ENCODE results near the gene DPYSL5.
"Not testable (repeated sequence)": the region's sequence is repeated elsewhere in the genome, so short reads cannot be mapped to it uniquely, and the experiment has no call there.

Gene DPYSL5

DNA sequence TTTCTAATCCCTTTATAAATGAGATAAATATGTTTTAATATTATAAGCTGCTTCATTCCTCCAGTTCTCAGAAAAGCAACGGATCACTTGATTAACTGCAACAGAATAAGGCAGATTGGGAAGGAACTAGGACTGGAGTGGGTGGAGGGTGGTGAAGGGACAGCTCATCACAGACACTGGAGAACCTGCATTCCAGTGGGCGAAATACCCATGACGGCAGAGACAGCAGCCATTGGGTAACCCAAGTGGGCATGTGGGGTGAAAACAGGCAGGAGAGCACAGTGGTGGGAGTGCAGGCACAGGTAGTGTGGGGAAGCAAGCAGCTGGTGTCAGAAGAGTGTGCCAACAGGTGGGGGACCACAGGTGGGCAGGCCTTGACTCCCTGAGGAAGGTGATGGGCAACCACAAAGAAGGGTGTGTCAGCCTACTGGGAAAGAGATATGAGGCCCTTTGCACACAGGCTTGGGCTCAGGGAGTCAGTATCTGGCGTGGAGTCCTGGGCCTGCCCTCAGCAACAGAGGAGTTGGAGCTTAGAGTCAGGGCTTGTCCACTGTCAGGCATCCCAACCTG is 27.2 kb downstream of the DPYSL5 start:
- Mint-ChIP-seq H3K4me1 (ENCODE audit: low read depth) (peaks cover 8% of the 10 kb centered on the region), H3K9me3 (no peaks in the 10 kb centered on the region), H3K27me3 (peaks cover 7% of the 10 kb centered on the region), H3K4me3 (no peak overlapping the region), H3K36me3 (ENCODE audit: low read depth) (no peaks in the 10 kb centered on the region), H3K27ac (no peak overlapping the region)
- intact Hi-C loops (cut with micrococcal nuclease) = no loop called here

DNA sequence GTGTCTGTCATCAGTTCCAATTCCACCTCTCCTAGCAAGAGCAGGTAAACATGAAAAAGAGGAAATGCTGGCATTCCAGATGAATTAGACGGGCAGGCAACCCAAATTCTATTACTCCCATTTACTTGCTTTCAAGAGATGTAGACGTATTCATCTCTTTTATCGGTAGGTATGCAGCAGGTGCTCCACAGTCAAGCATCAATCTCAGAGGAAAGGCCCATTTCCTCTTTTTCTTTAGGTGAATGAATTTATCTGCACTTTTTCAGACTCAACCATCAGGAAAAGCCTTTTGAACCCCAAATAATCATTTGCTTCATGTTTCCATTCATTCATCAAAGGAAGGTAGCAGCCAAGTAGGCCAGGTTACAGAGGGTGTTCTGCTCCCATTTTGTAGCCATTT is 27.9 kb downstream of the DPYSL5 start:
- intact Hi-C loops (cut with micrococcal nuclease) = no loop called here
- Mint-ChIP-seq H3K27ac (no peak overlapping the region), H3K36me3 (ENCODE audit: low read depth) (no peaks in the 10 kb centered on the region), H3K4me1 (ENCODE audit: low read depth) (peaks cover 15% of the 10 kb centered on the region), H3K9me3 (no peaks in the 10 kb centered on the region), H3K4me3 (no peak overlapping the region), H3K27me3 (peaks cover 12% of the 10 kb centered on the region)

DNA sequence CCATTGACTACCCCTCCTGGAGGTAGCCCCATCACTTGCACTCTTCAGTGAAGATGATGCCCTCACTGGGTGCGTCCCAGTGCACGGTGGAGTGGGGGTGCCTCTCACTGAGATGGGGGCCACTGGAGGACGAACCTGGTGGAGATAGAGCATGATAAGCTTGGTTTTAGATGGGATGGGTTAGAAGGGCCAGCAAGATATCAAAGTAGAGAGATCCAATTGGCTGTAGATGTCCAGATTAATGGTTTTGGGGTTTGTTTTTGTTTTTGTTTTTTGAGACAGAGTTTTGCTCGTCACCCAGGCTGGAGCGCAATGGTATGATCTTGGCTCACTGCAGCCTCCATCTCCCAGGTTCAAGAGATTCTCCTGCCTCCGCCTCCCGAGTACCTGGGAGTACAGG is 28.3 kb downstream of the DPYSL5 start:
- Mint-ChIP-seq H3K27ac (no peak overlapping the region), H3K36me3 (ENCODE audit: low read depth) (no peaks in the 10 kb centered on the region), H3K4me1 (ENCODE audit: low read depth) (peaks cover 19% of the 10 kb centered on the region), H3K27me3 (peaks cover 12% of the 10 kb centered on the region), H3K9me3 (no peaks in the 10 kb centered on the region), H3K4me3 (no peak overlapping the region)
- intact Hi-C loops (cut with micrococcal nuclease) = no loop called here

DNA sequence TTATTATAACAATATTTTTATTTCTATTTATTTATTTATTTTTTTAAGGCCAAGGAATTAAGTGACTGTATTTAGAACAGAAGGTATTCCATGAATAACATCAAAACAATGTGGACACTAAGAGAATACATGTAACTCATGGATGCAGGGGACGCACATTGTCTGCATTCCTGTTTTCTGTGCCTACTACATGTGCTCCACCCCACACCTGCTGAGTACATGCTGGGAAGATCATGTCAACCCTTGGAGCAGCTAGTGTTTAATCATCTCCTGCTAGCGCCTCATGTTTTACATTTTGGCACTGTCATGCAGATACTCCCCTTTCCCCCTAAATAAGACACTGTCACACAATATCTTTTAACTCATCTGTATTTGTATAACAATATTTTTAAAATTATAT is 29.3 kb downstream of the DPYSL5 start:
- peaks cover 12% of the 10 kb centered on the region for H3K27me3 Mint-ChIP-seq

DNA sequence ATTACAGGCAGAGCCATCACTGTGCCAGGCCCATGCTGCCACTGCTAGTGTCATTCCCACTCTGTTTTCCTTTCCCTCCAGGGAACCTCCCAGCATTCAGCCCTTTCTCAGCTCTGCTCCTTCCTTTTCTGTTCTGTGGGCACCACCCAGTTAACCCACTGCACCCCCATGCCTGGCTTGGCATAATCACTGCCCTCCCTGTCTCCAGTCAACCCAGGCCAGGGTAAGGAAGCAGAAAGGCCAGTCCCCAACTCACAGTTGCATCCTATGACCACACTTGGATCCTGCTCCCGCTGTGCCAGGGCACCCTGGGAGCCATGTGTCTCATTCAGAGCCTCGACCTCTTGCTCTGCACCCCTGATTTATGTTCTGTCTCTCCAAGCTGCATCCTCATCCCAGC is 32.2 kb downstream of the DPYSL5 start:
- intact Hi-C loops (cut with micrococcal nuclease) = no loop called here

More for the DNA sequence above, 29.3 kb downstream of the DPYSL5 start:
- Mint-ChIP-seq H3K4me1 (ENCODE audit: low read depth) (peaks cover 23% of the 10 kb centered on the region), H3K36me3 (ENCODE audit: low read depth) (no peaks in the 10 kb centered on the region), H3K4me3 (no peak overlapping the region), H3K27ac (no peak overlapping the region), H3K9me3 (no peaks in the 10 kb centered on the region)
- intact Hi-C loops (cut with micrococcal nuclease) = no loop called here

DNA sequence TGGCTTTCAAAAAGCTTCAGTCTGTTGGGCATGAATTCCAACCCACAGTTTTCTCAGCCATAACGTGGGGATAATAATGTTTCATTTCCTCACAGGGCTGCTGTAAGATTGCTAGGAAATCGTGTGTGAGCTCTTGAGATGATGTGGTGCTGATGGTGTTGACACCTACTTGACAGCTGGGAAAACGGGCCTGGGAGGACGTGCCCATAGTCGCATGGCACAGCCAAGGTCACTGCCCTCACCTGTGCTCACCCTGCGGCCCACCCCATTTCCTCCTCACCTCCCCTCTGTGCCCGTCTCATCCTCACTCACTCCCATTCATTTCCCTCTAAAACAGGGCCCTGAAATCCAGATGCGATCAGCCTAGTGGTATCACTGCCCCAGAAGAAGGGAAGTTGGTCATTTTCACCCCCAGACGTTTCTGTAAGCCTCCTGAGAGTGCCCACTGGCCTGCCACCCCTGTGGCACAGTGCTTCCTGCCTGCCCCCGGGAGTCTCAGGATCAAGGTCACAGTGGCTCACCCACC is 33.0 kb downstream of the DPYSL5 start:
- Mint-ChIP-seq H3K4me1 (ENCODE audit: low read depth) (peaks cover 25% of the 10 kb centered on the region), H3K27me3 (peaks cover 7% of the 10 kb centered on the region), H3K9me3 (no peaks in the 10 kb centered on the region), H3K27ac (no peak overlapping the region), H3K4me3 (no peak overlapping the region), H3K36me3 (ENCODE audit: low read depth) (no peaks in the 10 kb centered on the region)
- intact Hi-C loops (cut with micrococcal nuclease) = no loop called here

More for the DNA sequence above, 32.2 kb downstream of the DPYSL5 start:
- Mint-ChIP-seq H3K9me3 (no peaks in the 10 kb centered on the region), H3K27ac (no peak overlapping the region), H3K4me3 (no peak overlapping the region), H3K4me1 (ENCODE audit: low read depth) (peaks cover 21% of the 10 kb centered on the region), H3K27me3 (peaks cover 9% of the 10 kb centered on the region), H3K36me3 (ENCODE audit: low read depth) (no peaks in the 10 kb centered on the region)

DNA sequence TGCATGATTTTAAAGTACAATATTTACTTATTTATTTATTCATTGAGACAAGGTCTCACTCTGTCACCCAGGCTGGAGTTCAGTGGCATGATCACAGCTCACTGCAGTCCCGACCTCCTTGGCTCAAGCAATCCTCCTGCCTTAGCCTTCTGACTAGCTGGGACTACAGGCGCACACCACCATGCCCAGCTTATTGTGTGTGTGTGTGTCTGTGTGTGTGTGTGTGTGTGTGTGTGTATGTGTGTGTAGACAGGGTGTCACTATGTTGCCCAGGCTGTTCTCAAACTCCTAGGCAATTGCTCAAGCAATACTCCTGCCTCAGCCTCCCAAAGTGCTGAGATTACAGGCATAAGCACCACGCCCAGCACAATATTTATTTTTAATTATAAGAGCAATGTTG is 34.3 kb downstream of the DPYSL5 start:
- H3K4me1 Mint-ChIP-seq (ENCODE audit: low read depth) = peaks cover 35% of the 10 kb centered on the region
- H3K4me3 Mint-ChIP-seq; H3K27me3 Mint-ChIP-seq; intact Hi-C loops (cut with micrococcal nuclease); H3K9me3 Mint-ChIP-seq; H3K36me3 Mint-ChIP-seq (ENCODE audit: low read depth); H3K27ac Mint-ChIP-seq: not testable (repeated sequence)

DNA sequence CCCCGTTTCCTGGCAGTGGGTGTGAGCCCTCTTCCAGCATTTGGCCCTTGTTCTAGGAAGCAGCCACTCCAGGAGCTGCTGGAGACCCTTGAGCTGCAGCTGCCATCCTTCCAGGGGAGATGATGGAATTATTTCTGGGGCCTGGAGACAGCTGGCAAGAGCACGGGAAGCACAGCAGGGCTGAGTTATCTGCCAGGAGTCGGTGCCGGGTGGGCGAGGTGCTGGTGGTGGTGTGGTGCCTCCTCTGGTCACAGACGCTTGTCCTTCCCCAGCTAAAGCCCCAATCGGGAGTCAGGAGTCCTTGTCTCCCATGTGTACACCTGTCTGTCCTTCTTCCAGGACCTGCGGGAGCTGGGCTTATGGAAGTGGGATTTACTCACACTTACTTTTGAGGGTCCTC is 36.0 kb downstream of the DPYSL5 start:
- H3K4me1 Mint-ChIP-seq (ENCODE audit: low read depth) = peaks cover 45% of the 10 kb centered on the region
- no peaks in the 10 kb centered on the region for H3K9me3 Mint-ChIP-seq
- H3K36me3 Mint-ChIP-seq (ENCODE audit: low read depth) = no peaks in the 10 kb centered on the region
- no peak overlapping the region for H3K27ac Mint-ChIP-seq
- H3K4me3 Mint-ChIP-seq = no peak overlapping the region
- peaks cover 6% of the 10 kb centered on the region for H3K27me3 Mint-ChIP-seq
- intact Hi-C loops (cut with micrococcal nuclease) = no loop called here

DNA sequence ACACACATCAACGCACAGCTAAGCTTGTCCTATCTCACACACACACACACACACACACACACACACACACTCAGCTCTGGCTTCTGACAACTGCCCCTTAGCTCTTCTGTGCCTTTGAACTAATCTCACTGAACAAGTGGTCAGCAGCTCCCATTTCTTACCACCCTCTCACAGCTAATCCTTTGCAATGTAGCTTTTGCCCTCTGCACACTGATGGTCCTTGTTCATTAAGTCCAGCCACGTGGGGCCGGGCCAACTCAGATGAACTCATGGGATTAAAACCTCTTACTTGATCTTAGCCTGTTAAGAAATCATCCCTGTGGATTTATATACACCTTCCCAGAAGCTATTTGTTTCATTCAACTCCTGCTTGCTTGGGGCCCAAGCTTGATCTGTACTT is 36.6 kb downstream of the DPYSL5 start:
- H3K36me3 Mint-ChIP-seq (ENCODE audit: low read depth) = no peaks in the 10 kb centered on the region
- H3K4me1 Mint-ChIP-seq (ENCODE audit: low read depth) = peaks cover 45% of the 10 kb centered on the region
- H3K27ac Mint-ChIP-seq = no peak overlapping the region
- H3K9me3 Mint-ChIP-seq = no peaks in the 10 kb centered on the region
- H3K4me3 Mint-ChIP-seq = no peak overlapping the region
- peaks cover 6% of the 10 kb centered on the region for H3K27me3 Mint-ChIP-seq
- intact Hi-C loops (cut with micrococcal nuclease) = no loop called here

DNA sequence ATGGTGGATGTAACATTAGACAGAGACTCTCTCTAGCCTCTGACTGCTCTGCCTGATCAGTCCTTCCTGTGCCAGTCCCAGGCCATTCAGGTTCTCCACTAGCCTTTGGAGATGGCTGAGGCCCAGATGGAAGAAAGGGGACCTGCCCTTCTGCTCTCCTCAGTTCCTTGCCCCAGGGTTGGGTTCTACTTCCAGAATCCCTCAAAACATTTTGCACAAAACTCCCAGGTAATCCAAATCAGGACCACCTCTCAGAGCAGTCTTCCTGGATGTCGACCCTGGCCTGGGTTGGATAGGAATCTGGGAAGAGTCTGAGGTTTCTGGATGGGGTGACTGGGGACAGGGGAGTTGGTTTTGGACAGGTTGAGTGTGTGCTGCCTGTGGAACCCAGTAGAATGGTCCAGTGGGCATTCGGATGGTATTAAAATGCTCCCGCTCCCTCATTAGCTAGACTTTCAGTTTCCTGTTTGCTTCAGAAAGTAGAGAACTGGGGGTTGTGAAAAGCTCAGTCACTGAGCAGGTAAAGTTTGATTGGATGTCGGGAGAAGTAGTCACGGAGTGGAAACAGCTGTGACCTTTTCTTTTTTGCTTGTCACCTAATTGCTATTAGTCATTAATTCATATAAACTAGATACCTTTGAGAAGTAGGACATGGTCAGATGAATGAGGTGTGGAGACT is 37.9 kb downstream of the DPYSL5 start:
- no peak overlapping the region for H3K4me3 Mint-ChIP-seq
- no peaks in the 10 kb centered on the region for H3K36me3 Mint-ChIP-seq (ENCODE audit: low read depth)
- no peaks in the 10 kb centered on the region for H3K9me3 Mint-ChIP-seq
- H3K27me3 Mint-ChIP-seq = no peaks in the 10 kb centered on the region
- peaks cover 37% of the 10 kb centered on the region for H3K4me1 Mint-ChIP-seq (ENCODE audit: low read depth)
- no peak overlapping the region for H3K27ac Mint-ChIP-seq
- intact Hi-C loops (cut with micrococcal nuclease) = no loop called here

DNA sequence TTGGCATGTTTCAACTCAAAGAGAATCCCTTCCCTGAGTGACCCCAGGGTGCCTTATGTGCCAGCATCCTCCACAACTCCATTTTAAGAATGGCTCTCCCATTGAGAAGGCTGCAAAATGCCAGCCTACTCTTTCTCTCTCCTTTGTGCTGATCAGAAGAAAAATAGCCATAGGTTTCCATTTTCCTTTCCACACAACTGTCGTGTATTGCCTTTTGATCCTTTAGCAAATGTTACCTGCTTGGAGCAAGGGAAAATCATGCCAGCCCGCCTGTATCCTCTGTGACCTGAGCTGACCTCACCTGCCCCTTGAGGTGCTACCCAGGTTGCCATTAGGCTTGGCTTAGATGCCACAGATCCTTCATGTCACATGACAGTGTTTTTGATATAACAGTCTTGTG is 38.8 kb downstream of the DPYSL5 start:
- no peaks in the 10 kb centered on the region for H3K27me3 Mint-ChIP-seq
- intact Hi-C loops (cut with micrococcal nuclease) = no loop called here
- no peak overlapping the region for H3K27ac Mint-ChIP-seq
- no peaks in the 10 kb centered on the region for H3K9me3 Mint-ChIP-seq
- H3K36me3 Mint-ChIP-seq (ENCODE audit: low read depth) = no peaks in the 10 kb centered on the region
- no peak overlapping the region for H3K4me3 Mint-ChIP-seq
- peaks cover 29% of the 10 kb centered on the region for H3K4me1 Mint-ChIP-seq (ENCODE audit: low read depth)

DNA sequence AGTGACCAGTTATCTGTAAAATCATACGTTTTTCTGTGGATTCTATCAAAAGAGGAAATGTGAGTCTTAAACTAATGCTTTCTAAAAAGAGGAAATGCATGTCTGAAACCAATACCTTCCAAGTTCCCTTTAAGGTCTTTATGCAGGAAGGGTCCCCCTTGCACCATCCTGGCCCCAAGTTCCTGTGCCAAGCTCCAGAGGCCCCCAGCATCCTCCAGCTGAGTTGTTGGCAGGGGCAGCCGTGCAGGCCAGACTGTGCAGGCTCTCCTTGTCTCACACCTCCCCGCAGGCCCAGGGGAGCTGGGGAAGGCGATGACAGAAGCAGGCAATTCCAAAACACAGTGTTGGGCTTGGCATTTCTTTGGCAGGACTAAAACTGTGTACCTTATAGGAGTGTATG is 39.2 kb downstream of the DPYSL5 start:
- intact Hi-C loops (cut with micrococcal nuclease) = no loop called here
- Mint-ChIP-seq H3K27ac (no peak overlapping the region), H3K9me3 (no peaks in the 10 kb centered on the region), H3K36me3 (ENCODE audit: low read depth) (no peaks in the 10 kb centered on the region), H3K4me3 (no peak overlapping the region), H3K4me1 (ENCODE audit: low read depth) (peaks cover 29% of the 10 kb centered on the region), H3K27me3 (no peaks in the 10 kb centered on the region)

DNA sequence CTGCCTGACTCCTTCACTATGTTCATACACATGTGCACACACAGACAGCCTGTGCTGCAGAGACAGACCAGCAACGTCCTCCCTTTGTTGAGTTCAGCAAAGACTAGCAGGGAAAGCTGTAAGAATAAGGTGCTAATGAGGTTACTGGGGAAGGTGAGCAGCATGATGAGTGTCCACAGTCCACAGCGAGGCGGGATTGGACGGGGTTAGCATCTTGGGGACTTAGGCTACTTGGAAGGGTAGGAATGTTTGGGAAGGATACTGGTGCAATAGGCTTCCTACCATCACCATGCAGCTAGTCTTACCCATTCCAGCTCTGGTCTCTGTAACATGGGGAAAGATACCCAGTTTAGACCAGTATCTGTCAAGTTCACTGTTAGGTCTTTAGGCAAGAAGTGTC is 41.9 kb downstream of the DPYSL5 start:
- Mint-ChIP-seq H3K4me3 (no peak overlapping the region), H3K36me3 (ENCODE audit: low read depth) (no peaks in the 10 kb centered on the region), H3K4me1 (ENCODE audit: low read depth) (peaks cover 29% of the 10 kb centered on the region), H3K27me3 (no peaks in the 10 kb centered on the region), H3K9me3 (peaks cover 3% of the 10 kb centered on the region), H3K27ac (no peak overlapping the region)
- intact Hi-C loops (cut with micrococcal nuclease) = no loop called here

DNA sequence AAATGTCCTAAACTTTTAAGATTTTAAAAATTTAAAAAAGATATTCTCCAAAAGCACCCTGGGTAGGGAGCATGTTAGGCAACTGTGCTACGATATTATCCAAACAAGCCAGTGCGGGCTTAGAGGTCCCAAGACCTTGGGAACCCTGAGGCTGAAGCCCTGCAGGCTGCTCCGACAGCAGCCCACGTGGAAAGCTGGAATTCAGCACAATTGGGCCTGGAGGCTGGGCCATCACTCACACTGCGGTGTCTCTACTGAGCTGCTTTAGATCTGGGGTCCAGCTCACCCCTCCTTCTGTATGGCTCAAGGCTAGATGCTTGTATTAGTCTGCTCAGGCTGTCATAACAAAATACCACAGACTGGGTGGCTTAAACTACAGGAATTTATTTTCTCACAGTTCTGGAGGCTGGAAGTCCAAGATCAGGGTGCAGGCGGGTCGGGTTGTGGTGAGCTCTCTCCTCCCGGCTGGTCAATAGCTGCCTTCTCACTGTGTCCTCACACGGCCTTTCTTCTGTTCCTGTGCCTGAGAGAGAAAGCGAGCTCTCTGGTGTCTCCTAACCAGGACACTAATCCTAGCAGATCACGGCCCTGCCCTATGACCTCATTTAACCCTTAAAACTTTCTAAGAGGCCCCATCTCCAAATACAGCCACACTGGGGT is 42.5 kb downstream of the DPYSL5 start:
- peaks cover 9% of the 10 kb centered on the region for H3K9me3 Mint-ChIP-seq
- intact Hi-C loops (cut with micrococcal nuclease) = no loop called here
- H3K4me3 Mint-ChIP-seq = no peak overlapping the region
- H3K36me3 Mint-ChIP-seq (ENCODE audit: low read depth) = no peaks in the 10 kb centered on the region
- H3K27ac Mint-ChIP-seq = no peak overlapping the region
- H3K27me3 Mint-ChIP-seq = no peaks in the 10 kb centered on the region
- peaks cover 25% of the 10 kb centered on the region for H3K4me1 Mint-ChIP-seq (ENCODE audit: low read depth)
